H1 (cell line): ENCODE results near the gene TNPO3. TPM values are rescaled to one million over a fixed set of nuclear protein-coding genes. Genes with fewer than 3 reads are reported as not detected.

Experiments
- CTCF ChIA-PET: fragments of 300-600 bp; sonication (Branson Sonifier 250); formaldehyde crosslinking; loops from one replicate; lab custom pipeline; 2021; ENCODE audit not compliant: partially characterized antibody; lab: Charles Lee
- POLR2A ChIA-PET: fragments of 300-600 bp; sonication (Branson Sonifier 250); formaldehyde crosslinking; loops from one replicate; lab custom pipeline; 2021; ENCODE audit warnings: inconsistent platforms; ENCODE audit not compliant: partially characterized antibody; lab: Charles Lee
- DNase-seq, 2 experiments: peaks; one replicate each; pipeline versions ENCODE4 v3.0.0 to v3.0.0-alpha.2; 2010 to 2022; ENCODE audit warnings: low spot score in 2 of 2, low read depth in 1 of 2, mixed read lengths in 1 of 2
- FAIRE-seq: peaks from 2 replicates; lab custom pipeline; 2011; peaks lifted over from hg19 to GRCh38; lab: Jason Lieb, UNC
- H2AFZ ChIP-seq: 2 replicates; pipeline ENCODE4 v1.8.1; 2012; ENCODE audit warnings: low read length, inconsistent platforms
- H2AK5ac ChIP-seq: 2 replicates; pipeline ENCODE4 v1.6.1; 2013; ENCODE audit warnings: low read depth, low read length
- H2BK120ac ChIP-seq: replicated peaks from 2 replicates; pipeline ENCODE3; 2013; ENCODE audit warnings: low read depth, low read length, inconsistent platforms
- H2BK12ac ChIP-seq: 2 replicates; pipeline ENCODE4 v1.6.1; 2013; ENCODE audit warnings: low read depth, low read length
- H2BK15ac ChIP-seq: 2 replicates; pipeline ENCODE4 v1.6.1; 2013; ENCODE audit warnings: low read length
- H2BK20ac ChIP-seq: 2 replicates; pipeline ENCODE4 v1.6.1; 2013; ENCODE audit warnings: low read length
- H2BK5ac ChIP-seq: 2 replicates; pipeline ENCODE4 v1.6.1; 2013; ENCODE audit warnings: low read depth, low read length
- H3K14ac ChIP-seq: 2 replicates; pipeline ENCODE4 v1.6.1; 2013; ENCODE audit warnings: inconsistent platforms; ENCODE audit not compliant: insufficient read length
- H3K18ac ChIP-seq: 2 replicates; pipeline ENCODE4 v1.6.1; 2013; ENCODE audit warnings: low read length; ENCODE audit errors: extremely low read depth
- H3K23ac ChIP-seq: 2 replicates; pipeline ENCODE4 v1.6.1; 2013; ENCODE audit warnings: inconsistent platforms; ENCODE audit not compliant: insufficient read length
- H3K23me2 ChIP-seq: 2 replicates; pipeline ENCODE4 v1.6.1; 2013; ENCODE audit warnings: low read depth, low read length
- H3K27ac ChIP-seq: 2 replicates; pipeline ENCODE4 v1.6.1; 2011; ENCODE audit warnings: low read depth, low read length, inconsistent platforms
- H3K27me3 ChIP-seq, 4 experiments: replicated peaks in 1 of 4; 1 replicate in 1 of 4; 2 replicates in 3 of 4; pipeline versions ENCODE4 v1.6.1 to v1.8.1; 2011 to 2013; ENCODE audit warnings: low read length in 3 of 4, mild to moderate bottlenecking in 3 of 4, inconsistent platforms in 2 of 4, mixed read lengths in 2 of 4, moderate library complexity in 1 of 4; ENCODE audit not compliant: control insufficient read depth in 3 of 4, insufficient read depth in 3 of 4; ENCODE audit errors: extremely low read depth in 1 of 4
- H3K36me3 ChIP-seq, 4 experiments: 2 replicates each; pipeline versions ENCODE4 v1.6.1 to v1.8.1; 2011 to 2013; ENCODE audit warnings: mild to moderate bottlenecking in 4 of 4, low read length in 3 of 4, moderate library complexity in 2 of 4, control low read depth in 1 of 4, inconsistent platforms in 1 of 4; ENCODE audit not compliant: insufficient read depth in 4 of 4, control insufficient read depth in 2 of 4
- H3K4ac ChIP-seq: replicated peaks from 2 replicates; pipeline ENCODE3; 2013; ENCODE audit warnings: low read length, low read depth, mixed read lengths, inconsistent platforms; ENCODE audit not compliant: insufficient read length
- H3K4me1 ChIP-seq, 4 experiments: replicated peaks in 1 of 4; 1 replicate in 1 of 4; 2 replicates in 3 of 4; pipeline versions ENCODE4 v1.6.1 to v1.8.1; 2011 to 2013; ENCODE audit warnings: low read length in 3 of 4, inconsistent platforms in 2 of 4, mixed read lengths in 1 of 4; ENCODE audit not compliant: insufficient read depth in 4 of 4, control insufficient read depth in 3 of 4
- H3K4me2 ChIP-seq, 2 experiments: 2 replicates each; pipeline versions ENCODE4 v1.6.1 to v1.8.1; 2011 to 2013; ENCODE audit warnings: low read depth in 2 of 2, low read length in 2 of 2, control low read depth in 1 of 2, inconsistent platforms in 1 of 2, mild to moderate bottlenecking in 1 of 2; ENCODE audit not compliant: insufficient read depth in 1 of 2
- H3K4me3 ChIP-seq, 4 experiments: fragments of 200-600, 300-600 bp in 1 of 4; sonication (generic), shearing (Covaris generic), sonication (Bioruptor Twin) in 1 of 4; 2 replicates each; pipeline versions ENCODE4 v1.5.1 to v1.8.1; 2011 to 2016; ENCODE audit warnings: low read length in 4 of 4, low read depth in 3 of 4, control low read depth in 2 of 4, inconsistent platforms in 2 of 4, mild to moderate bottlenecking in 2 of 4, mixed read lengths in 1 of 4, moderate library complexity in 1 of 4; ENCODE audit not compliant: insufficient read depth in 2 of 4; ENCODE audit errors: extremely low read depth in 1 of 4
- H3K56ac ChIP-seq: replicated peaks from 2 replicates; pipeline ENCODE3; 2013; ENCODE audit warnings: low read depth, mild to moderate bottlenecking, mixed read lengths, low read length, inconsistent platforms; ENCODE audit not compliant: insufficient read length
- H3K79me1 ChIP-seq: 2 replicates; pipeline ENCODE4 v1.6.1; 2013; ENCODE audit warnings: low read depth, low read length, control low read depth
- H3K79me2 ChIP-seq, 2 experiments: 2 replicates each; pipeline versions ENCODE4 v1.6.1 to v1.8.1; 2012 to 2013; ENCODE audit warnings: low read length in 2 of 2, mild to moderate bottlenecking in 2 of 2, inconsistent platforms in 1 of 2; ENCODE audit not compliant: insufficient read depth in 2 of 2, control insufficient read depth in 1 of 2
- H3K9ac ChIP-seq, 4 experiments: replicated peaks in 1 of 4; 1 replicate in 1 of 4; 2 replicates in 3 of 4; pipeline versions ENCODE4 v1.6.1 to v1.8.1; 2011 to 2013; ENCODE audit warnings: low read depth in 3 of 4, low read length in 3 of 4, control low read depth in 2 of 4, mild to moderate bottlenecking in 2 of 4, moderate library complexity in 2 of 4, inconsistent platforms in 1 of 4; ENCODE audit errors: extremely low read depth in 1 of 4
- H3K9me3 ChIP-seq, 2 experiments: 2 replicates each; pipeline versions ENCODE4 v1.6.1 to v1.8.1; 2012 to 2013; ENCODE audit warnings: mild to moderate bottlenecking in 2 of 2, moderate library complexity in 2 of 2, control low read depth in 1 of 2, inconsistent platforms in 1 of 2, low read depth in 1 of 2, low read length in 1 of 2, mixed read lengths in 1 of 2; ENCODE audit not compliant: insufficient read depth in 2 of 2
- H4K20me1 ChIP-seq, 2 experiments: replicated peaks in 1 of 2; 2 replicates each; pipeline versions ENCODE3 to v1.8.1; 2011 to 2013; ENCODE audit warnings: inconsistent platforms in 2 of 2, low read length in 2 of 2, mild to moderate bottlenecking in 1 of 2; ENCODE audit not compliant: insufficient read depth in 2 of 2, control insufficient read depth in 1 of 2
- H4K5ac ChIP-seq: 2 replicates; pipeline ENCODE4 v1.6.1; 2013; ENCODE audit warnings: low read length, low read depth, mixed read lengths, inconsistent platforms; ENCODE audit not compliant: insufficient read length
- H4K8ac ChIP-seq: 2 replicates; pipeline ENCODE4 v1.8.0; 2013; ENCODE audit warnings: mild to moderate bottlenecking, moderate library complexity, low read length, inconsistent platforms; ENCODE audit not compliant: insufficient read depth; ENCODE audit errors: extremely low read depth
- H4K91ac ChIP-seq: replicated peaks from 2 replicates; pipeline ENCODE3; 2013; ENCODE audit warnings: low read length, mixed read lengths, inconsistent platforms; ENCODE audit not compliant: insufficient read length
- BACH1 ChIP-seq: IDR thresholded peaks from 2 replicates; pipeline ENCODE4 v1.6.1; 2012; ENCODE audit warnings: low read length, improper control_type of control experiment
- CTBP2 ChIP-seq: IDR thresholded peaks from 2 replicates; pipeline ENCODE4 v1.7.0; 2011; ENCODE audit warnings: borderline replicate concordance, mild to moderate bottlenecking, moderate library complexity, mixed read lengths, low read length; ENCODE audit not compliant: insufficient read depth, insufficient read length
- EGR1 ChIP-seq: IDR thresholded peaks from 2 replicates; pipeline ENCODE4 v1.6.1; 2011; ENCODE audit warnings: low read depth, low read length, borderline replicate concordance
- KDM1A ChIP-seq: fragments of 200-600, 300-600 bp; sonication (generic); IDR thresholded peaks from 2 replicates; pipeline ENCODE4 v1.7.1; 2016; ENCODE audit warnings: mild to moderate bottlenecking, low read length, borderline replicate concordance
- KDM5A ChIP-seq: fragments of 200-600 bp; IDR thresholded peaks from 2 replicates; pipeline ENCODE4 v1.7.1; 2012; ENCODE audit warnings: mild to moderate bottlenecking, low read length, inconsistent platforms, mixed read lengths
- NANOG ChIP-seq: IDR thresholded peaks from 2 replicates; pipeline ENCODE4 v1.6.1; 2011; ENCODE audit warnings: low read length, low read depth, mild to moderate bottlenecking, inconsistent platforms; ENCODE audit not compliant: insufficient read depth, poor library complexity, severe bottlenecking
- NRF1 ChIP-seq: IDR thresholded peaks from 2 replicates; pipeline ENCODE4 v1.6.1; 2011; ENCODE audit warnings: mild to moderate bottlenecking, low read depth, low read length, improper control_type of control experiment
- PHF8 ChIP-seq: fragments of 200-600 bp; sonication (generic); conservative IDR thresholded peaks from 2 replicates; pipeline ENCODE4 v1.7.1; 2012; ENCODE audit warnings: low read depth, mild to moderate bottlenecking, inconsistent platforms, low read length, moderate library complexity
- POU5F1 ChIP-seq: IDR thresholded peaks from 2 replicates; pipeline ENCODE4 v1.6.1; 2011; ENCODE audit warnings: low read depth, mild to moderate bottlenecking, low read length, moderate library complexity
- RXRA ChIP-seq: IDR thresholded peaks from 2 replicates; pipeline ENCODE4 v1.6.1; 2011; ENCODE audit warnings: low read depth, mild to moderate bottlenecking, low read length, moderate library complexity; ENCODE audit not compliant: insufficient read depth
- SAP30 ChIP-seq: fragments of 300-600 bp; sonication (generic); IDR thresholded peaks from 2 replicates; pipeline ENCODE4 v1.7.1; 2012; ENCODE audit warnings: low read length, moderate library complexity, mild to moderate bottlenecking, inconsistent platforms; ENCODE audit not compliant: insufficient read depth, insufficient replicate concordance
- SIN3A ChIP-seq, 2 experiments: IDR thresholded peaks in 1 of 2; conservative IDR thresholded peaks in 1 of 2; 2 replicates each; pipeline ENCODE4 v1.6.1; 2011 to 2012; ENCODE audit warnings: low read length in 2 of 2, improper control_type of control experiment in 1 of 2, low read depth in 1 of 2, mild to moderate bottlenecking in 1 of 2
- TAF7 ChIP-seq: optimal IDR thresholded peaks from 2 replicates; pipeline ENCODE3; 2011; ENCODE audit warnings: low read depth, mild to moderate bottlenecking, inconsistent platforms, low read length, moderate library complexity, borderline replicate concordance
- WGBS, 2 experiments: shearing (Covaris generic) in 1 of 2; methylation state at CpG; one replicate each; pipeline versions ENCODE4 v1.1.6 to v1.1.7; 2013 to 2015; ENCODE audit warnings: low lambda C conversion rate in 2 of 2, mixed read lengths in 2 of 2, inconsistent platforms in 1 of 2, low coverage in 1 of 2, missing lambda C conversion rate in 1 of 2; ENCODE audit not compliant: insufficient replicate concordance in 2 of 2, insufficient coverage in 1 of 2, insufficient read length in 1 of 2; ENCODE audit errors: extremely low coverage in 1 of 2, missing lambda C conversion rate in 1 of 2; 5-methylcytosine and 5-hydroxymethylcytosine counted together
- polyA plus RNA-seq, 7 experiments: library from polyadenylated mRNA; depleted of rRNA in 3 of 7; stranded (reverse) in 5 of 7; unstranded in 2 of 7; fragments of >200 nt in 5 of 7; fragments of 200-250 nt in 2 of 7; gene quantifications; 1 replicate in 5 of 7; 2 replicates in 1 of 7; 4 replicates in 1 of 7; pipeline versions ENCODE4 v1.2.1 to v1.2.3, GENCODE V29; 2011 to 2013; ENCODE audit warnings: missing spikeins in 2 of 7, mixed read lengths in 2 of 7
- total RNA-seq: library from RNA; stranded (reverse); fragmentation: NEBNext Ultra II Directional; extraction: Animal tissue kit (Norgen Biotek cat#: 25700); gene quantifications from 2 replicates; pipeline ENCODE4 v1.2.1, GENCODE V29; 2021

TNPO3 gene
- total and polyA plus RNA-seq, 2 of the 8 experiments (the other 6 are each of a cell fraction or from before 2014, with no cell fraction given), result 67.6 to 99.2 TPM

DNA sequence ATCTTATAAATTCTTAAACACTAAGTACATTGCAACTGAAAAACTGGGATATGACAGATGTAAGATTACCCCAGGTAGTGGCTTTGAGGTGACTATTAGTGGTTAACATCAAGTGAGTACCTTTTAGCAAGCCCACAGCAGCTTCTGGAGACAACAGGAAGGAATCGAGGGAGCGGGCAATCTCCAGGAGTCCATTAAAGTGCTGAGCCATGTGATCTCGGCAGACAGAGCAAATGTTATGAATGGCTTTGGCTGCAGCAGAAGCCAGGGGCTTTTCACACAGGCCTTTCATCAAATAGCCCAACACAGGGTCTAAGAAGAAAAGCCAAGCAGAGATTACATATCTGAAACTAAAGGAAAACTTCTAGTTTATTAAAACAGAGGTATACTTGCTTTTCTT, 68.3 kb downstream of the TNPO3 start:
- H3K79me1 ChIP-seq, result no peaks in the 10 kb centered on the region
- POLR2A ChIA-PET, result no interaction called here
- no peak overlapping the region for H3K56ac ChIP-seq
- H3K23me2 ChIP-seq, result no peaks in the 10 kb centered on the region
- H3K27ac ChIP-seq, result no peak overlapping the region
- no peak overlapping the region for H3K4ac ChIP-seq
- no peak for DNase-seq
- H4K91ac ChIP-seq, result no peak overlapping the region
- no peak overlapping the region for H3K23ac ChIP-seq
- H4K5ac ChIP-seq, result no peak overlapping the region
- peaks cover 0 to 1% of the 10 kb centered on the region in 2 experiments for H4K20me1 ChIP-seq
- H3K27me3 ChIP-seq, result no peaks in the 10 kb centered on the region
- no peak overlapping the region for H3K9ac ChIP-seq
- no peak overlapping the region for H3K14ac ChIP-seq
- H2BK15ac ChIP-seq, result no peak overlapping the region
- no peak overlapping the region for H2AFZ ChIP-seq
- H2AK5ac ChIP-seq, result no peak overlapping the region
- H3K4me3 ChIP-seq, result no peak overlapping the region
- no peak overlapping the region for H2BK20ac ChIP-seq
- CTCF ChIA-PET, result interaction anchor here (1.0 to 1.7 kb wide), 4 partner anchors 10 to 105 kb away, joined by 3 to 10 read pairs (median 6); no protein-coding TSS in a partner anchor
- H2BK12ac ChIP-seq, result no peak overlapping the region
- no peak overlapping the region; the same call in 1 of the 2 replicates for H4K8ac ChIP-seq
- H2BK120ac ChIP-seq, result no peak overlapping the region
- FAIRE-seq, result no peak
- H3K4me2 ChIP-seq, result no peak overlapping the region
- no peak overlapping the region for H2BK5ac ChIP-seq
- peaks cover 0 to 3% (median 1%) of the 10 kb centered on the region in 4 experiments; a peak in 2 of 7 replicates for H3K4me1 ChIP-seq
- 73% methylated on average over 3 of the region's 3 CpGs; no CpG with 5 or more reads in 1 of the 2 experiments for WGBS, 2 experiments
- H3K79me2 ChIP-seq, result no peaks in the 10 kb centered on the region
- H3K36me3 ChIP-seq, result peaks cover 10 to 80% (median 28%) of the 10 kb centered on the region in 4 experiments
- no peak overlapping the region for H3K18ac ChIP-seq
- no peaks in the 10 kb centered on the region for H3K9me3 ChIP-seq
- TF ChIP-seq RXRA, result no peak
- no peak for TF ChIP-seq NRF1
- no peak for TF ChIP-seq EGR1
- no peak for TF ChIP-seq CTBP2
- TF ChIP-seq TAF7, result no peak
- TF ChIP-seq NANOG, result no peak
- TF ChIP-seq BACH1, result no peak
- TF ChIP-seq KDM1A, result no peak
- no peak for TF ChIP-seq SAP30
- no peak for TF ChIP-seq PHF8
- TF ChIP-seq POU5F1, result no peak
- no peak for TF ChIP-seq SIN3A (conservative IDR thresholded peaks at IDR 0.05 in 1 of 2, IDR thresholded peaks at IDR 0.05 in 1 of 2; ENCODE audit: low read depth in 1 of 2, low read length in 2 of 2)
- TF ChIP-seq KDM5A, result no peak
